Liver (tissue), 9 donors: ENCODE measurements around the gene HIPK3. TPM values are rescaled to one million over a fixed set of nuclear protein-coding genes. Genes with fewer than 3 reads are reported as not detected.

Experiments used
- DNase-seq: peaks from one replicate; pipeline ENCODE4 v3.0.0-alpha.2; 2017; ENCODE audit warnings: low spot score
- H3K27ac ChIP-seq, 2 donors: one replicate each; pipeline ENCODE4 v1.7.0; 2013; ENCODE audit warnings: inconsistent platforms in 2 of 2, low read length in 2 of 2, control low read depth in 1 of 2, low read depth in 1 of 2, mild to moderate bottlenecking in 1 of 2
- H3K27me3 ChIP-seq, 4 donors: one replicate each; pipeline versions ENCODE4 v1.6.1 to v1.7.0; 2013; ENCODE audit warnings: low read length in 3 of 4, inconsistent platforms in 1 of 4, mild to moderate bottlenecking in 1 of 4, moderate library complexity in 1 of 4; ENCODE audit not compliant: control insufficient read depth in 4 of 4, insufficient read depth in 4 of 4
- H3K36me3 ChIP-seq, 4 donors: one replicate each; pipeline versions ENCODE4 v1.6.1 to v1.7.0; 2013; ENCODE audit warnings: low read length in 3 of 4, mild to moderate bottlenecking in 3 of 4, low read depth in 1 of 4, moderate library complexity in 1 of 4; ENCODE audit not compliant: control insufficient read depth in 4 of 4, insufficient read depth in 3 of 4
- H3K4me1 ChIP-seq, 4 donors: one replicate each; pipeline versions ENCODE4 v1.6.1 to v1.7.0; 2013; ENCODE audit warnings: low read length in 3 of 4, mild to moderate bottlenecking in 3 of 4, moderate library complexity in 1 of 4; ENCODE audit not compliant: control insufficient read depth in 4 of 4, insufficient read depth in 4 of 4
- H3K4me3 ChIP-seq, 3 donors: one replicate each; pipeline versions ENCODE4 v1.6.1 to v1.7.0; 2013; ENCODE audit warnings: low read length in 3 of 3, control low read depth in 1 of 3, low read depth in 1 of 3, mild to moderate bottlenecking in 1 of 3
- H3K9ac ChIP-seq, 2 donors: one replicate each; pipeline ENCODE4 v1.7.0; 2013; ENCODE audit warnings: low read length in 2 of 2, mild to moderate bottlenecking in 2 of 2, moderate library complexity in 2 of 2, control low read depth in 1 of 2, low read depth in 1 of 2
- H3K9me3 ChIP-seq, 4 donors: one replicate each; pipeline versions ENCODE4 v1.6.1 to v1.7.0; 2013; ENCODE audit warnings: low read length in 3 of 4; ENCODE audit not compliant: control insufficient read depth in 4 of 4
- ATF3 ChIP-seq: IDR thresholded peaks from 2 replicates; pipeline ENCODE4 v1.6.1; 2016; ENCODE audit warnings: antibody characterized with exemption
- CTCF ChIP-seq: fragments of 150-350 bp; IDR thresholded peaks from 2 replicates; pipeline ENCODE4 v1.5.1; 2017; ENCODE audit warnings: improper control_type of control experiment, low read depth, low read length; ENCODE audit not compliant: missing input control
- EGR1 ChIP-seq, 2 donors: IDR thresholded peaks; 2 replicates each; pipeline ENCODE4 v1.6.1; 2016 to 2018; ENCODE audit warnings: antibody characterized with exemption in 2 of 2, low read depth in 2 of 2
- FOXA1 ChIP-seq: IDR thresholded peaks from 2 replicates; pipeline ENCODE4 v1.6.1; 2016; ENCODE audit warnings: antibody characterized with exemption
- FOXA2 ChIP-seq: IDR thresholded peaks from 2 replicates; pipeline ENCODE4 v1.6.1; 2016; ENCODE audit warnings: antibody characterized with exemption
- GABPA ChIP-seq, 2 donors: IDR thresholded peaks in 1 of 2; conservative IDR thresholded peaks in 1 of 2; 2 replicates each; pipeline ENCODE4 v1.6.1; 2016; ENCODE audit warnings: antibody characterized with exemption in 2 of 2, mild to moderate bottlenecking in 1 of 2, moderate library complexity in 1 of 2
- HNF4A ChIP-seq, 2 donors: conservative IDR thresholded peaks; 2 replicates each; pipeline ENCODE4 v1.6.1; 2016; ENCODE audit warnings: antibody characterized with exemption in 2 of 2, mild to moderate bottlenecking in 2 of 2
- HNF4G ChIP-seq: IDR thresholded peaks from 2 replicates; pipeline ENCODE4 v1.6.1; 2016; ENCODE audit warnings: antibody characterized with exemption
- JUND ChIP-seq, 2 donors: IDR thresholded peaks; 2 replicates each; pipeline ENCODE4 v1.6.1; 2016; ENCODE audit warnings: antibody characterized with exemption in 2 of 2
- MAX ChIP-seq: IDR thresholded peaks from 2 replicates; pipeline ENCODE4 v1.6.1; 2016; ENCODE audit warnings: antibody characterized with exemption
- NR2F2 ChIP-seq: IDR thresholded peaks from 2 replicates; pipeline ENCODE4 v1.6.1; 2016; ENCODE audit warnings: antibody characterized with exemption
- RAD21 ChIP-seq, 2 donors: IDR thresholded peaks; 2 replicates each; pipeline ENCODE4 v1.6.1; 2016; ENCODE audit warnings: antibody characterized with exemption in 2 of 2, mild to moderate bottlenecking in 2 of 2
- REST ChIP-seq: IDR thresholded peaks from 2 replicates; pipeline ENCODE4 v1.6.1; 2016; ENCODE audit warnings: antibody characterized with exemption, mild to moderate bottlenecking
- RXRA ChIP-seq, 2 donors: IDR thresholded peaks; 2 replicates each; pipeline ENCODE4 v1.6.1; 2017 to 2018; ENCODE audit warnings: antibody characterized with exemption in 2 of 2, mild to moderate bottlenecking in 1 of 2
- SP1 ChIP-seq: IDR thresholded peaks from 2 replicates; pipeline ENCODE4 v1.6.1; 2018; ENCODE audit warnings: antibody characterized with exemption, mild to moderate bottlenecking
- TAF1 ChIP-seq: conservative IDR thresholded peaks from 2 replicates; pipeline ENCODE4 v1.6.1; 2016; ENCODE audit warnings: antibody characterized with exemption, mild to moderate bottlenecking
- YY1 ChIP-seq: IDR thresholded peaks from 2 replicates; pipeline ENCODE4 v1.6.1; 2016; ENCODE audit warnings: antibody characterized with exemption, mild to moderate bottlenecking
- ZBTB33 ChIP-seq: IDR thresholded peaks from 2 replicates; pipeline ENCODE4 v1.6.1; 2016; ENCODE audit warnings: antibody characterized with exemption
- WGBS: extraction: QIAGEN DNeasy Blood & Tissue Kit; methylation state at CpG from one replicate; pipeline ENCODE4 v1.1.7; 2013; 5-methylcytosine and 5-hydroxymethylcytosine counted together
- polyA plus RNA-seq, 2 donors: library from polyadenylated mRNA; stranded (reverse) in 1 of 2; unstranded in 1 of 2; fragments of 200-250 nt in 1 of 2; fragments of >200 nt in 1 of 2; fragmentation: Nextera tagmentation in 1 of 2; extraction: Ambion mirVana in 1 of 2; gene quantifications; one replicate each; pipeline versions ENCODE4 v1.2.1 to v1.2.3, GENCODE V29; 2013 to 2015
- total RNA-seq, 2 donors: library from RNA; depleted of rRNA; stranded (reverse); fragments of >200 nt; gene quantifications; one replicate each; pipeline ENCODE4 v1.2.3, GENCODE V29; 2014
- donor health status: healthy.
- donor health status: healthy.
- donor health status: healthy.
- donor health status: healthy.
- donor health status: healthy.

HIPK3 gene
- total and polyA plus RNA-seq, 4 donors: 12.0 to 67.5 (median 27.6) TPM

GRCh38 chr11:33256813-33257159 lies 395 bp upstream of the HIPK3 start (continued):
- TF ChIP-seq ATF3 (no peak), FOXA2 (no peak), GABPA (IDR thresholded peaks at IDR 0.05 in 1 of 2, conservative IDR thresholded peaks at IDR 0.05 in 1 of 2) (no peak)

GRCh38 chr11:33257897-33258630 lies 883 bp downstream of the HIPK3 start:
- peak overlapping the region; percentile 71 to 99 (median 84) for H3K4me3 ChIP-seq
- TF ChIP-seq MAX (peak; percentile 25), ZBTB33 (no peak), HNF4G (no peak), HNF4A (conservative IDR thresholded peaks at IDR 0.05) (peak in 1 of 2 donors; percentile 14), GABPA (IDR thresholded peaks at IDR 0.05 in 1 of 2, conservative IDR thresholded peaks at IDR 0.05 in 1 of 2) (peak in 1 of 2 donors; percentile 24), JUND (IDR thresholded peaks at IDR 0.05) (no peak), EGR1 (IDR thresholded peaks at IDR 0.05; ENCODE audit: low read depth in 2 of 2) (no peak), RAD21 (IDR thresholded peaks at IDR 0.05) (peak in 1 of 2 donors; percentile 16), FOXA2 (peak; percentile 2), RXRA (IDR thresholded peaks at IDR 0.05) (no peak), CTCF (peak; percentile 11), TAF1 (no peak), NR2F2 (no peak), SP1 (peak; percentile 28), FOXA1 (no peak), YY1 (no peak), REST (no peak), ATF3 (no peak)
- DNase-seq: peak; percentile 80
- H3K9ac ChIP-seq: peak overlapping the region; percentile 94 to 95
- H3K36me3 ChIP-seq: no peaks in the 10 kb centered on the region
- peak overlapping the region; percentile 99 to 100 for H3K27ac ChIP-seq
- peaks cover 0 to 21% (median 18%) of the 10 kb centered on the region in 4 donors for H3K4me1 ChIP-seq
- no peaks in the 10 kb centered on the region for H3K27me3 ChIP-seq
- H3K9me3 ChIP-seq: no peaks in the 10 kb centered on the region
- WGBS: under 1% methylated on average over 83 of the region's 83 CpGs
